Measurements from ENCODE around the gene TOMM7. TPM values are rescaled to one million over a fixed set of nuclear protein-coding genes. Genes with fewer than 3 reads are reported as not detected.
"Not testable (repeated sequence)": the region's sequence is repeated elsewhere in the genome, so short reads cannot be mapped to it uniquely, and the experiment has no call there.

The TOMM7 gene
- total and polyA plus RNA-seq, 12 donors, result 149 to 532 (median 523) TPM

- Histone ChIP-seq H3K9me3 (no peaks in the 10 kb centered on the region), H3K4me3 (no peak overlapping the region), H3K4me1 (peaks cover 0 to 14% (median 8%) of the 10 kb centered on the region in 9 donors), H3K27me3 (no peaks in the 10 kb centered on the region), H3K27ac (peak overlapping the region in 9 of 10 donors; percentile 4 to 74 (median 56)), H3K36me3 (no peaks in the 10 kb centered on the region)
- no peak for TF ChIP-seq CTCF (IDR thresholded peaks at IDR 0.05)
- DNase-seq (no peak), ATAC-seq (peak in 7 of 8 donors; percentile 44 to 84 (median 73))
- intact Hi-C loops (cut with DNase I), result loop anchor here in 1 of 10 donors (10.0 kb wide), 1 partner anchor 212 kb away; no protein-coding TSS in a partner anchor
- WGBS, 2 donors, result 58 to 65% methylated on average over 6 of the region's 6 CpGs
Measured at GRCh38 chr7:22842383-22842941, 19.8 kb upstream of the TOMM7 start.

GRCh38 chr7:22841954-22842353 is 19.3 kb upstream of the TOMM7 start:
- H3K9me3 ChIP-seq, result no peaks in the 10 kb centered on the region
- 69 to 70% methylated on average over 10 of the region's 10 CpGs for WGBS, 2 donors
- H3K4me1 ChIP-seq, result peaks cover 0 to 14% (median 8%) of the 10 kb centered on the region in 9 donors
- intact Hi-C loops (cut with DNase I), result loop anchor here in 1 of 10 donors (10.0 kb wide), 1 partner anchor 213 kb away; no protein-coding TSS in a partner anchor
- H3K36me3 ChIP-seq, result no peaks in the 10 kb centered on the region
- H3K27me3 ChIP-seq, result no peaks in the 10 kb centered on the region
- TF ChIP-seq CTCF (IDR thresholded peaks at IDR 0.05), result no peak
- H3K27ac ChIP-seq, result peak overlapping the region in 8 of 10 donors; percentile 4 to 74 (median 48)
- H3K4me3 ChIP-seq, result no peak overlapping the region
- DNase-seq (no peak), ATAC-seq (peak in 2 of 8 donors; percentile 21 to 50)

- no peak overlapping the region for H3K27ac ChIP-seq
- ATAC-seq (no peak), DNase-seq (no peak)
- no peaks in the 10 kb centered on the region for H3K36me3 ChIP-seq
- H3K4me1 ChIP-seq, result peaks cover 0 to 24% (median 7%) of the 10 kb centered on the region in 9 donors
- intact Hi-C loops (cut with DNase I), result no loop called here
- no peaks in the 10 kb centered on the region for H3K9me3 ChIP-seq
- WGBS, 2 donors, result 75 to 89% methylated on average over 6 of the region's 6 CpGs
- no peak overlapping the region for H3K4me3 ChIP-seq
- TF ChIP-seq CTCF (IDR thresholded peaks at IDR 0.05), result no peak
- H3K27me3 ChIP-seq, result no peaks in the 10 kb centered on the region
Measured at GRCh38 chr7:22837308-22837707, 14.7 kb upstream of the TOMM7 start.

- peaks cover 0 to 20% (median 6%) of the 10 kb centered on the region in 9 donors for H3K4me1 ChIP-seq
- DNase-seq; H3K27me3 ChIP-seq; H3K9me3 ChIP-seq; H3K4me3 ChIP-seq; H3K36me3 ChIP-seq; intact Hi-C loops (cut with DNase I); H3K27ac ChIP-seq; ATAC-seq: not testable (repeated sequence)
- WGBS, 2 donors, result 83 to 91% methylated on average over 2 of the region's 2 CpGs
Measured at GRCh38 chr7:22836506-22836905, 13.9 kb upstream of the TOMM7 start.

- ATAC-seq (no peak), DNase-seq (no peak)
- Histone ChIP-seq H3K9me3 (no peaks in the 10 kb centered on the region), H3K27ac (peak overlapping the region in 6 of 10 donors; percentile 17 to 62 (median 52)), H3K4me1 (peaks cover 0 to 20% (median 6%) of the 10 kb centered on the region in 9 donors), H3K27me3 (no peaks in the 10 kb centered on the region), H3K36me3 (no peaks in the 10 kb centered on the region), H3K4me3 (peak overlapping the region in 1 of 10 donors; percentile 14)
- intact Hi-C loops (cut with DNase I), result no loop called here
- 35 to 40% methylated on average over 3 of the region's 3 CpGs for WGBS, 2 donors
- TF ChIP-seq CTCF (IDR thresholded peaks at IDR 0.05), result no peak
Measured at GRCh38 chr7:22833957-22834356, 11.3 kb upstream of the TOMM7 start.

Measured in heart right ventricle (tissue), 16 donors.